ENCODE measurements around the gene E2F6.

DNA sequence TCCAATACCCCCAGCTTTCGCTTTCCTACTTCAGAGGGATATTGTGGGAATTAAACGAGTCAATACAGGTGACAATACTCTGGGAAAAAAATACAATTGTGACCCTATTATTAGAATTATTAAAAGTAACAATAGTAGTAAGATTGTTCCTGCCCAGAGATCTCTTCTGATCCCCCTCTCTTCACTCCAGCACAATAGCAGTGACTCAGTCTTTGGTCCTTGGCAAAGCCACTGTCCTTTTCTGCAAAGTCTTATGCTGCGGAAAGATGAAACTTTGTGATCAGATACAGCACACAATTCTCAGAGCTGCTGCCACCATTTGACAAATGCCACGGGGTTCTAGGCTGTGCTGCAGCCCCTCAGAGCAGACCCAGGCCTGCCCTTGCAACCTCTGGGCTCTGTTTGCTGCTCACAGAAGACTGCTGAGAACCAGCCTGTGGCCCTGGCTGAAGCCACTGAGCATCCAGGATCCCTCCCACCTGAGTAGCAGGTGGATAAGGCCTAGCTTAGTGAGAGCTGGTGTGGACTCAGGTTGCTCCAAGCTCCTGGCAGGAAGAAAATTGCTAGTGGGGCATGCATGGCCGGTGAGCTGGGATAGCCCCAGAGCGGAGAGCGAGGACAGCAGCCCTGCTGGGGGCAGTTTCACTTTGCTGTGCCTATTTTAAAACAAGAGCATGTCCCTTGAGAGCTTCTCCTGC, 61.4 kb downstream of the E2F6 start:
- TF ChIP-seq USF1 (IDR thresholded peaks at IDR 0.05; ENCODE audit: borderline replicate concordance, low read depth) (no peak), EP300 (IDR thresholded peaks at IDR 0.05; ENCODE audit: borderline replicate concordance in 1 of 2, low read depth in 1 of 2, low read length in 1 of 2) (no peak), RFX5 (IDR thresholded peaks at IDR 0.05; ENCODE audit: low read length) (no peak), GABPA (IDR thresholded peaks at IDR 0.05; ENCODE audit: low read depth) (no peak), TEAD4 (IDR thresholded peaks at IDR 0.05; ENCODE audit: borderline replicate concordance, insufficient read depth) (no peak), POLR2AphosphoS5 (IDR thresholded peaks at IDR 0.05; ENCODE audit: low read depth, low read length) (no peak), REST (IDR thresholded peaks at IDR 0.05; ENCODE audit: low read depth, low read length) (no peak), FOXJ3 (CRISPR knock-in tag; IDR thresholded peaks at IDR 0.05) (no peak), GATA2 (CRISPR knock-in tag; IDR thresholded peaks at IDR 0.05) (no peak), USF2 (IDR thresholded peaks at IDR 0.05; ENCODE audit: borderline replicate concordance, low read depth, low read length) (no peak), YY1 (IDR thresholded peaks at IDR 0.05; ENCODE audit: low read depth) (no peak)
- TF ChIP-seq, protein P1, sequence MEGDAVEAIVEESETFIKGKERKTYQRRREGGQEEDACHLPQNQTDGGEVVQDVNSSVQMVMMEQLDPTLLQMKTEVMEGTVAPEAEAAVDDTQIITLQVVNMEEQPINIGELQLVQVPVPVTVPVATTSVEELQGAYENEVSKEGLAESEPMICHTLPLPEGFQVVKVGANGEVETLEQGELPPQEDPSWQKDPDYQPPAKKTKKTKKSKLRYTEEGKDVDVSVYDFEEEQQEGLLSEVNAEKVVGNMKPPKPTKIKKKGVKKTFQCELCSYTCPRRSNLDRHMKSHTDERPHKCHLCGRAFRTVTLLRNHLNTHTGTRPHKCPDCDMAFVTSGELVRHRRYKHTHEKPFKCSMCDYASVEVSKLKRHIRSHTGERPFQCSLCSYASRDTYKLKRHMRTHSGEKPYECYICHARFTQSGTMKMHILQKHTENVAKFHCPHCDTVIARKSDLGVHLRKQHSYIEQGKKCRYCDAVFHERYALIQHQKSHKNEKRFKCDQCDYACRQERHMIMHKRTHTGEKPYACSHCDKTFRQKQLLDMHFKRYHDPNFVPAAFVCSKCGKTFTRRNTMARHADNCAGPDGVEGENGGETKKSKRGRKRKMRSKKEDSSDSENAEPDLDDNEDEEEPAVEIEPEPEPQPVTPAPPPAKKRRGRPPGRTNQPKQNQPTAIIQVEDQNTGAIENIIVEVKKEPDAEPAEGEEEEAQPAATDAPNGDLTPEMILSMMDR (IDR thresholded peaks at IDR 0.05), result no peak
- TF ChIP-seq, protein P2, sequence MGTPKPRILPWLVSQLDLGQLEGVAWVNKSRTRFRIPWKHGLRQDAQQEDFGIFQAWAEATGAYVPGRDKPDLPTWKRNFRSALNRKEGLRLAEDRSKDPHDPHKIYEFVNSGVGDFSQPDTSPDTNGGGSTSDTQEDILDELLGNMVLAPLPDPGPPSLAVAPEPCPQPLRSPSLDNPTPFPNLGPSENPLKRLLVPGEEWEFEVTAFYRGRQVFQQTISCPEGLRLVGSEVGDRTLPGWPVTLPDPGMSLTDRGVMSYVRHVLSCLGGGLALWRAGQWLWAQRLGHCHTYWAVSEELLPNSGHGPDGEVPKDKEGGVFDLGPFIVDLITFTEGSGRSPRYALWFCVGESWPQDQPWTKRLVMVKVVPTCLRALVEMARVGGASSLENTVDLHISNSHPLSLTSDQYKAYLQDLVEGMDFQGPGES (IDR thresholded peaks at IDR 0.05; ENCODE audit: low read depth, low read length), result no peak

All from SK-N-SH (cell line).